Measurements from ENCODE around the gene C2CD4A.

- no peak for TF ChIP-seq CTCF (IDR thresholded peaks at IDR 0.05; ENCODE audit: insufficient read depth, low read length)
- no peak for TF ChIP-seq POLR2AphosphoS5 (IDR thresholded peaks at IDR 0.05; ENCODE audit: low read depth)
- TF ChIP-seq REST (IDR thresholded peaks at IDR 0.05; ENCODE audit: insufficient replicate concordance, low read depth), result no peak
- no peak for TF ChIP-seq SPI1 (IDR thresholded peaks at IDR 0.05; ENCODE audit: borderline replicate concordance, low read depth)
These were observed 24.2 kb downstream of the C2CD4A start for GRCh38 chr15:62090988-62091387.

All from HL-60 (cell line).